GM19025 (cell line): ENCODE measurements around the gene SIX5.

Source experiments
- ATAC-seq: cut with Tn5 transposase; IDR thresholded peaks from one replicate; pipeline ENCODE4 v1.9.1; 2021; ENCODE audit warnings: mild to moderate bottlenecking, low read depth, moderate library complexity; ENCODE audit not compliant: unreplicated experiment

SIX5 gene

GRCh38 chr19:45777395-45777961 lies 8.4 kb upstream of the SIX5 start:
- ATAC-seq: no peak

GRCh38 chr19:45774765-45775164 lies 5.7 kb upstream of the SIX5 start:
- ATAC-seq: no peak

GRCh38 chr19:45773384-45773783 lies 4.3 kb upstream of the SIX5 start:
- ATAC-seq: no peak

- ATAC-seq: no peak
Observed at GRCh38 chr19:45772912-45773311, 3.9 kb upstream of the SIX5 start.

- ATAC-seq: no peak
Observed at GRCh38 chr19:45772130-45772840, 3.2 kb upstream of the SIX5 start.

GRCh38 chr19:45771311-45771933 lies 2.4 kb upstream of the SIX5 start:
- no peak for ATAC-seq

- peak; percentile 48 for ATAC-seq
Observed at GRCh38 chr19:45770192-45771101, 1.4 kb upstream of the SIX5 start.

- ATAC-seq: no peak
Observed at GRCh38 chr19:45769821-45770191, 754 bp upstream of the SIX5 start.

GRCh38 chr19:45768655-45768983 lies 433 bp downstream of the SIX5 start:
- no peak for ATAC-seq

- ATAC-seq: no peak
Observed at GRCh38 chr19:45767881-45768654, 984 bp downstream of the SIX5 start.

GRCh38 chr19:45767410-45767880 lies 1.6 kb downstream of the SIX5 start:
- no peak for ATAC-seq

GRCh38 chr19:45766869-45767346 lies 2.1 kb downstream of the SIX5 start:
- no peak for ATAC-seq

- no peak for ATAC-seq
Observed at GRCh38 chr19:45766296-45766868, 2.7 kb downstream of the SIX5 start.

- no peak for ATAC-seq
Observed at GRCh38 chr19:45765702-45766295, 3.3 kb downstream of the SIX5 start.

- ATAC-seq: no peak
Observed at GRCh38 chr19:45764945-45765701, 3.9 kb downstream of the SIX5 start.

GRCh38 chr19:45764475-45764874 lies 4.6 kb downstream of the SIX5 start:
- ATAC-seq: no peak

- ATAC-seq: no peak
Observed at GRCh38 chr19:45763691-45764294, 5.3 kb downstream of the SIX5 start.
